ENCODE measurements around the gene ITGA3.

DNA sequence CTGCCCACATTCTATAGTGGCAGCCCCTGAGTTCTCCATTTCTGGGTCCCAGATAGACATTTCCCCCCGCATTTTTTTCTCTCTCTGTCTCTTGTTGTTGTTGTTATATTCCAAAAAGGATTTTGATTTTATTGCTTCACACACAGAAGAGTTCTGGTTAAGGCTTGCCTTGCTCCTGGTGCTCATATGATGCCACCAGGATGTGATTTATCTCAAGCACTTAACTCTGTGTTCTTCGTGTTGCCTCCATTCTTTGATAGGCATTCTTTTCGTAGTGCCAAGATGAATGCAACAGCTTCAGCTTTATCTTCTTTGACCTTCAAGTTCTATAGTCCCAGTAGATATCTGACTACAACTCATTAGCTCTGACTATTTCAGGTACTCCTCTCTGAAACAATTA, 9.1 kb downstream of the ITGA3 start:
- TF ChIP-seq ELF1 (IDR thresholded peaks at IDR 0.05; ENCODE audit: borderline replicate concordance, low read depth) (no peak), REST (IDR thresholded peaks at IDR 0.05; ENCODE audit: low read depth) (no peak), EZH2phosphoT487 (IDR thresholded peaks at IDR 0.05; ENCODE audit: borderline replicate concordance) (no peak), CEBPB (IDR thresholded peaks at IDR 0.05; ENCODE audit: low read depth) (no peak)
